KMS-11 (cell line): ENCODE results near the gene RPS10.
"Not testable (repeated sequence)": the region's sequence is repeated elsewhere in the genome, so short reads cannot be mapped to it uniquely, and the experiment has no call there.

Source experiments
- H2AFZ ChIP-seq: fragments of 200-600 bp; sonication (generic); 2 replicates; pipeline ENCODE4 v1.6.1; 2016; ENCODE audit warnings: antibody characterized with exemption, mixed run types, low read depth
- H3K27ac ChIP-seq: fragments of 200-600 bp; sonication (generic); 2 replicates; pipeline ENCODE4 v1.6.1; 2016; ENCODE audit warnings: mild to moderate bottlenecking, mixed run types
- H3K27me3 ChIP-seq: fragments of 200-600 bp; sonication (generic); 2 replicates; pipeline ENCODE4 v1.6.1; 2017; ENCODE audit warnings: mild to moderate bottlenecking, low read depth, mixed run types, moderate library complexity; ENCODE audit not compliant: insufficient read depth
- H3K36me3 ChIP-seq: fragments of 200-600 bp; sonication (generic); 2 replicates; pipeline ENCODE4 v1.6.1; 2017; ENCODE audit warnings: mild to moderate bottlenecking, mixed run types; ENCODE audit not compliant: insufficient read depth
- H3K4me1 ChIP-seq: fragments of 200-600 bp; sonication (generic); 2 replicates; pipeline ENCODE4 v1.6.1; 2016; ENCODE audit warnings: mild to moderate bottlenecking, low read depth, mixed run types; ENCODE audit not compliant: poor library complexity, severe bottlenecking
- H3K4me2 ChIP-seq: fragments of 200-600 bp; sonication (generic); 2 replicates; pipeline ENCODE4 v1.7.0; 2016; ENCODE audit warnings: mild to moderate bottlenecking, mixed run types
- H3K4me3 ChIP-seq: fragments of 200-600 bp; sonication (generic); IDR thresholded peaks from 2 replicates; pipeline ENCODE4 v1.6.1; 2017; ENCODE audit warnings: low read depth, low read length, mixed read lengths; ENCODE audit not compliant: insufficient read depth
- H3K79me2 ChIP-seq: fragments of 200-600 bp; sonication (generic); 2 replicates; pipeline ENCODE4 v1.6.1; 2016; ENCODE audit warnings: low read depth, mixed run types; ENCODE audit not compliant: insufficient read depth
- H3K9ac ChIP-seq: fragments of 200-600 bp; sonication (generic); 2 replicates; pipeline ENCODE4 v1.6.1; 2016; ENCODE audit warnings: mild to moderate bottlenecking, mixed run types
- H4K20me1 ChIP-seq: fragments of 200-600 bp; sonication (generic); 2 replicates; pipeline ENCODE4 v1.6.1; 2016; ENCODE audit warnings: mild to moderate bottlenecking, mixed run types; ENCODE audit not compliant: insufficient read depth
- TF ChIP-seq, protein P1 (sequence below): fragments of 200-600 bp; sonication (generic); conservative IDR thresholded peaks from 2 replicates; pipeline ENCODE4 v1.6.1; 2017; ENCODE audit warnings: low read depth, mild to moderate bottlenecking, antibody characterized with exemption, low read length, moderate library complexity, mixed read lengths

The RPS10 gene

DNA sequence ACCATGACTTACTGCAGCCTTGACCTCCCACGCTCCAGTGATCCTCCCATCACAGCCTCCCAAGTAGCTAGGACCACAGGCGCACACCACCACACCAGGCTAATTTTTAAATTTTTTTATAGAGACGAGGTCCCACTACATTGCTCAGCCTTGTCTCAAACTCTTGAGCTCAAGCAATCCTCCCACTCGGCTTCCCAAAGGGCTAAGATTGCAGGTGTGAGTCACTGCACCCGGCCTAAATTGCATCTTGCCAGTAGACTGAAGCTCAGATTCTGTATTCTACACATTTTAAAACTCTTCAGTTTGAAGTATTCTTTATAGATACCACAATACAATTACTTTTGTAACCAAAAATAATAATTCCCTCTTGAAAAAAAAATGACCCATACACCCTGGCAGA lies 44.8 kb downstream of the RPS10 start:
- Histone ChIP-seq H3K9ac (no peak overlapping the region), H3K36me3 (no peaks in the 10 kb centered on the region), H3K4me3 (no peak overlapping the region), H3K79me2 (peaks cover 89% of the 10 kb centered on the region), H4K20me1 (peaks cover 8% of the 10 kb centered on the region; the same call in 1 of the 2 replicates), H2AFZ (no peak overlapping the region), H3K4me1 (peaks cover 1% of the 10 kb centered on the region), H3K27ac (no peak overlapping the region), H3K4me2 (no peak overlapping the region), H3K27me3 (no peaks in the 10 kb centered on the region)
- TF ChIP-seq, protein P1, sequence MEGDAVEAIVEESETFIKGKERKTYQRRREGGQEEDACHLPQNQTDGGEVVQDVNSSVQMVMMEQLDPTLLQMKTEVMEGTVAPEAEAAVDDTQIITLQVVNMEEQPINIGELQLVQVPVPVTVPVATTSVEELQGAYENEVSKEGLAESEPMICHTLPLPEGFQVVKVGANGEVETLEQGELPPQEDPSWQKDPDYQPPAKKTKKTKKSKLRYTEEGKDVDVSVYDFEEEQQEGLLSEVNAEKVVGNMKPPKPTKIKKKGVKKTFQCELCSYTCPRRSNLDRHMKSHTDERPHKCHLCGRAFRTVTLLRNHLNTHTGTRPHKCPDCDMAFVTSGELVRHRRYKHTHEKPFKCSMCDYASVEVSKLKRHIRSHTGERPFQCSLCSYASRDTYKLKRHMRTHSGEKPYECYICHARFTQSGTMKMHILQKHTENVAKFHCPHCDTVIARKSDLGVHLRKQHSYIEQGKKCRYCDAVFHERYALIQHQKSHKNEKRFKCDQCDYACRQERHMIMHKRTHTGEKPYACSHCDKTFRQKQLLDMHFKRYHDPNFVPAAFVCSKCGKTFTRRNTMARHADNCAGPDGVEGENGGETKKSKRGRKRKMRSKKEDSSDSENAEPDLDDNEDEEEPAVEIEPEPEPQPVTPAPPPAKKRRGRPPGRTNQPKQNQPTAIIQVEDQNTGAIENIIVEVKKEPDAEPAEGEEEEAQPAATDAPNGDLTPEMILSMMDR, result no peak

DNA sequence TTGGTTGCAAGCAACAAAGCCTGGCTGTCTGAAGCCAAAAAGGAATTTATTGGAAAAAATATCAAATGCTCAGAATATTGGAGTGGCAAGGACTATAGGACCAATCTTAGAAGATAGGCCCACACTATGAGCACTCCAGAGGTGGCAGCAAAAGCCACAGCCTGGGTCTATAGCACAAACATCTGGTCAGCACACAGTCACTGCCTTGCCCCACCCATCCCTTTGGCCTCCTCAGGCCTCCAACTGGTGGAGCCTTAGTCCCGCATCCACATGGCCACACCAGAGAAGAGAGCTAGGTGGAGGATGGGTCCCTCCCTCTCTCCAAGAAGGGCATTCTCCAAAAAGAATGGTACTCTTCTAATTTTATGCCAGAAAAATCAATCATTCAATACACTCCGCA lies 47.4 kb downstream of the RPS10 start:
- Histone ChIP-seq H3K4me1 (no peaks in the 10 kb centered on the region), H3K27me3 (no peaks in the 10 kb centered on the region), H3K79me2 (peaks cover 72% of the 10 kb centered on the region), H2AFZ (no peak overlapping the region), H3K27ac (no peak overlapping the region), H4K20me1 (peaks cover 4% of the 10 kb centered on the region; the same call in 1 of the 2 replicates), H3K4me3 (no peak overlapping the region), H3K36me3 (no peaks in the 10 kb centered on the region), H3K9ac (no peak overlapping the region), H3K4me2 (no peak overlapping the region)
- TF ChIP-seq, protein P1, result no peak

DNA sequence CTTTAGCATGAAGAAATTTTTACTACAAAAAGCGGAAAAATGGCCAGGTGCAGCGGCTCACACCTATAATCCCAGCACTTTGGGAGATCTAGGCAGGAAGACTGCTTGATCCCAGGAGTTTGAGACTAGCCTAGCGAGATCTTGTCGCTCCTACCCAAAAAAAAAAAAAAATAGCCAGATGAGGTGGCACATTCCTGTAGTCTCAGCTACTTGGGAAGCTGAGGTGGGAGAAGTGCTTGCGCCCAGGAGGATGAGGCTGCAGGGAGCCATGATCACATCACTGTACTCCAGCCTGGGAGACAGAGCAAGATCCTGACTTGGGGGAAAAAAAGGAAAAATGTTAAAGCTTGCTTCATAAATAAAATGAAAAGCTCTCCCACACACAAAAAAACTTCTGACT lies 47.9 kb downstream of the RPS10 start:
- Histone ChIP-seq H3K9ac (no peak overlapping the region), H3K27me3 (no peaks in the 10 kb centered on the region), H3K4me3 (no peak overlapping the region), H3K4me1 (no peaks in the 10 kb centered on the region), H4K20me1 (peaks cover 4% of the 10 kb centered on the region; the same call in 1 of the 2 replicates), H3K36me3 (no peaks in the 10 kb centered on the region), H2AFZ (no peak overlapping the region), H3K79me2 (peaks cover 72% of the 10 kb centered on the region), H3K27ac (no peak overlapping the region), H3K4me2 (no peak overlapping the region)
- TF ChIP-seq, protein P1, result no peak

DNA sequence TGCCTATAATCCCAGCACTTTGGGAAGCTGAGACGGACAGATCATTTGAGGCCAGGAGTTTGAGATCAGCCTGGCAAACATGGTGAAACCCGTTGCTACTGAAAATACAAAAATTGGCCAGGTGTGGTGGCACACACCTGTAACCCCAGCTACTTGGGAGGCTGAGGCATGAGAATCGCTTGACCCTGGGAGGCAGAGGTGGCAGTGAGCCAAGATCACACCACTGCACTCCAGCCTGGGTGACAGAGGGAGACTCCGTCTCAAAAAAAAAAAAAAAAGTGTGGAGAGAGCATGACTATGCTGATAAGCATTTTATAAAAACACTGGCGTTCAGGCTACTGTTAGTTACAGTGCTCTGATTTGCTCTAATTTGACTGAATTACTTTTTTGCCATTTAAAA lies 48.3 kb downstream of the RPS10 start:
- H3K9ac ChIP-seq, H2AFZ ChIP-seq, H3K4me2 ChIP-seq, H3K36me3 ChIP-seq, H3K27me3 ChIP-seq, H3K4me3 ChIP-seq, H4K20me1 ChIP-seq, H3K4me1 ChIP-seq, H3K27ac ChIP-seq: not testable (repeated sequence)
- H3K79me2 ChIP-seq, result peaks cover 72% of the 10 kb centered on the region

DNA sequence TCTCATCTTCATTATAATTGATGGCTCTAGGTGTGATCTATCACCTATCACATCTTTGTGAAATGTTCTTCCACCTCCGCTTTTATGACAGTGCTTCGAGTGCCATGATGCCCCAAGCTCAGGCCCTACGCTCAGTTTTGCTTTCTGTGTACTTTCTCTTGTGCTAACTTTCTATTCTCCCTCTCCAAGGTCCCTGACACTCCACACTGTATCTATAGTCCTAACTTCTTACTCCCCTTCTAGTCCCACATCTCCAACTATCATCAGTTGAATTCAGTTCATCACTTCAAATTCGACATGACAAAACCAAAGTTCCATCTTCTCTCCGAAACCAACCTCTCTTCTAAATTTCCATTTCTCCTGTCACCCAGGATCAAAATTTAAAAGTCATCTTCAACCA lies 50.0 kb downstream of the RPS10 start:
- no peak overlapping the region for H3K4me2 ChIP-seq
- TF ChIP-seq, protein P1, result no peak
- H3K4me3 ChIP-seq, result no peak overlapping the region
- peaks cover 7% of the 10 kb centered on the region; the same call in 1 of the 2 replicates for H4K20me1 ChIP-seq
- no peak overlapping the region for H3K27ac ChIP-seq
- no peak overlapping the region for H3K9ac ChIP-seq
- no peaks in the 10 kb centered on the region for H3K4me1 ChIP-seq
- peaks cover 66% of the 10 kb centered on the region for H3K79me2 ChIP-seq
- no peaks in the 10 kb centered on the region for H3K36me3 ChIP-seq
- no peaks in the 10 kb centered on the region for H3K27me3 ChIP-seq
- H2AFZ ChIP-seq, result no peak overlapping the region
